LNCaP clone FGC (cell line): ENCODE results near the gene VEGFC.

ENCODE experiments used
- DNase-seq: peaks from one replicate; pipeline ENCODE4 v3.0.0-alpha.2; 2011; ENCODE audit warnings: low read depth
- H3K4me3 ChIP-seq: 2 replicates; pipeline ENCODE4 v1.5.1; 2011; ENCODE audit warnings: mild to moderate bottlenecking, low read depth, low read length, control low read depth
- TF ChIP-seq, protein P1 (sequence below): IDR thresholded peaks from 2 replicates; pipeline ENCODE4 v1.5.1; 2012; ENCODE audit warnings: mild to moderate bottlenecking; ENCODE audit not compliant: control insufficient read depth, insufficient read depth; ENCODE audit errors: extremely low read depth

Gene VEGFC

DNA sequence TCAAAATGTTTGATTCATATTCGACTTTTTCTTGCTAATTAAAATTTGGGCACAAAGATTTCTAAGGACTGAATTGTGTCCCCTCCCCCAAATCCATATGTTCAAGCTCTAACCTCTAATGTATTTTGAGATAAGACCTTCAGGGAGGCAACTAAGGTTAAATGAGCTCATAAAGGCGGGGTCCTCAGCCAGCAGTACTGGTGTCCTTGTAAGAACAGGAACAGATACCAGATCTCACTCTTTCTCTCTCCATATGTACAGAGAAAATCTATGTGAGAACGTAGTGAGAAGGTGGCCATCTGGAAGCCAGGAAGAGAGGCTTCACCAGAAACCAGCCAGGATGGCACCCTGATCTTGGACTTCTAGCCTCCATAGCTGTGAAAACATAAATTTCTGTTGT, 116.9 kb downstream of the VEGFC start:
- no peak for DNase-seq
- no peak overlapping the region for H3K4me3 ChIP-seq
- TF ChIP-seq, protein P1, sequence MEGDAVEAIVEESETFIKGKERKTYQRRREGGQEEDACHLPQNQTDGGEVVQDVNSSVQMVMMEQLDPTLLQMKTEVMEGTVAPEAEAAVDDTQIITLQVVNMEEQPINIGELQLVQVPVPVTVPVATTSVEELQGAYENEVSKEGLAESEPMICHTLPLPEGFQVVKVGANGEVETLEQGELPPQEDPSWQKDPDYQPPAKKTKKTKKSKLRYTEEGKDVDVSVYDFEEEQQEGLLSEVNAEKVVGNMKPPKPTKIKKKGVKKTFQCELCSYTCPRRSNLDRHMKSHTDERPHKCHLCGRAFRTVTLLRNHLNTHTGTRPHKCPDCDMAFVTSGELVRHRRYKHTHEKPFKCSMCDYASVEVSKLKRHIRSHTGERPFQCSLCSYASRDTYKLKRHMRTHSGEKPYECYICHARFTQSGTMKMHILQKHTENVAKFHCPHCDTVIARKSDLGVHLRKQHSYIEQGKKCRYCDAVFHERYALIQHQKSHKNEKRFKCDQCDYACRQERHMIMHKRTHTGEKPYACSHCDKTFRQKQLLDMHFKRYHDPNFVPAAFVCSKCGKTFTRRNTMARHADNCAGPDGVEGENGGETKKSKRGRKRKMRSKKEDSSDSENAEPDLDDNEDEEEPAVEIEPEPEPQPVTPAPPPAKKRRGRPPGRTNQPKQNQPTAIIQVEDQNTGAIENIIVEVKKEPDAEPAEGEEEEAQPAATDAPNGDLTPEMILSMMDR: no peak

DNA sequence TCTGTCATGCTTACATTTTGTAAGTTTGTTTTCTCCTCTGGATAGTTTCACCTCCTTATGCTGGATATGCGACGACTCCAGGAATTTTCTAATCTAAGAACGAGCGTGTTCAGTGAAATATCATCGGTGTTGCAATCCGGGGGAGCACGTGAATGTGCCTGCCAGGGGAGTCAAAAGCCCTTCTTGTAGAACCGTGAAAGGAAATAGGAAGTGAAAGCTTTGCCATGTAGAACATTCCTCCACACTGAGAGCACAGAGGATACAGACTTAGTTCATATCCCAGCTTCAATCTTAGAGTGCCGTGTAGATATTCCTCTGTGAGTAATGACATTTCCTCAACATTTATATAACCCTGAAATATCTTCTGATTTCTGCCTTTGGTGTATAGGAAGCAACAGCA, 121.2 kb downstream of the VEGFC start:
- TF ChIP-seq, protein P1: no peak
- no peak overlapping the region for H3K4me3 ChIP-seq
- no peak for DNase-seq

DNA sequence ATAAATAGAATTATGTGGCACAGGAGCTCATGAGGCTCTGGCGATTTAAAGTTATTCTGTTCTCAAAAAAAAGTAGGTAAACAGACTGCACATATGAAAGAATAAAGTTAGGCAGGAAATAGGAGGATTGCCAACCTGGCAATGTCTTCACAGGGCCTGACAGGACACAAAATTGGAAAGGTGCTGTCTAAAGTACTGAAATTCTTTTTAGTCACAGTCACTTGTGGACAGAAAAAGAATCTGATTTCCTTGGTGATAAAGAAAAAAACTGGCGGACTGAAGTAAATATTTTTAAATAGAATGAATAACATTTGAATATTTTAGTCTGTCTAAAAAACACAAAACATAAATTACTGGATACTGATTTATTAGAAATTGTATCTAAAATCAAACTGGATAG, 124.4 kb downstream of the VEGFC start:
- no peak overlapping the region for H3K4me3 ChIP-seq
- TF ChIP-seq, protein P1: no peak
- no peak for DNase-seq

DNA sequence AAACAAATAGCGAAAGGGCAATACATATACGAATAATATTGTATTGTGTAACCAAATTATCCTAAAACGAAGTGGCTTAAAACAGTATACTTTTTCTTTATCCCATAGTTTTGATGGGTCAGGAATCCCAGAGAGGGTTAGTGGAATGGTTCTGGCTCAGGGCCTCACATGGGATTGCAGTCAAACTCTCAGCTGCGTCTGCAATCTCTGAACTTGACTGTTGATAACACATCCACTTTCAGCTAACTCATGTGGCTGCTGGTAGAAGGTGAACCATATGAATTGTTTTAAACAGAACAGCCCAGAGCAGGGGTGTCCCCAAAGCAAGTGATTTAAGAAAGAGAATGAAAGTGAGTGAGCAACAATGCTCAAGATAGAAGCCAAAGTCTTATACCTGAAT, 127.8 kb downstream of the VEGFC start:
- no peak overlapping the region for H3K4me3 ChIP-seq
- TF ChIP-seq, protein P1: no peak
- no peak for DNase-seq

DNA sequence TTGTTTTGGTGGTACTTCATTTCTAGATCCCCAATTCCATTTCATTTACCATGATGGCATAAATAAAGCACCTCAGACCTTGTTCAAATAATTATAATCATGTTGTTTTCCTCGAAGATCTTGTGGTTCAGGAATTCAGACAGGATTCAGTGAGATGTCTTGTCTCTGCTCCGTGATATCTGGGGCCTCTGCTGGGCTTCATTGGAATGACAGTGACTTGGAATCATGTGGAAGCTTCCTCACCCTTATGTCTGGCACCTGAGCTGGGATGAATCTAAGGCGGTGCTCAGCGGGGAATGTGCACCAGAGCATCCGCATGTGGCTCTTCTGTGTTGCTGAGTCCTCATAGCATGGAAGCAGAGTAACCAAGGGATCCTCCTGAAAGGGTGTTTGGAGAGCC, 132.2 kb downstream of the VEGFC start:
- TF ChIP-seq, protein P1: peak; percentile 23
- DNase-seq: no peak
- no peak overlapping the region for H3K4me3 ChIP-seq

DNA sequence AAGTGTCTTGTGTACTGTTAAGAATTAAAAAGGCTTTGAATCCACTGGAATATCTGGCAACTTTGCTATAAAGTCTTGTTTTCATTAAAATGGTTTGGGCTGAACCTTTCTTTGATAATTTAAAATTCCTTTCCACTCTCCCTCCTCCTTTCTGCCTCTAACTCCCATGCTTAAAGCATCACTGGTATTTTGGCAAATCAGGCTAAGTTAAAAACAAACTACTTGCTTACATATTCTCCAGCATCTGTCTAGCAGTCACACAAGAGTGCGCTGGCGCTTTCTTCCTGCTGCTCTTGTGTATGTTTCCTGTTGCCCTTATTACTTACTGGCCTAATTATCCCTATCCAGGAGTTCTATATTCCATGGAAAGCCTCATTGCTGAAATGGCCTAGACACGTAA, 136.6 kb downstream of the VEGFC start:
- no peak for DNase-seq

More for the DNA sequence above, 136.6 kb downstream of the VEGFC start:
- TF ChIP-seq, protein P1: no peak
- no peak overlapping the region for H3K4me3 ChIP-seq
